ENCODE measurements around the gene NCK2.

The NCK2 gene

DNA sequence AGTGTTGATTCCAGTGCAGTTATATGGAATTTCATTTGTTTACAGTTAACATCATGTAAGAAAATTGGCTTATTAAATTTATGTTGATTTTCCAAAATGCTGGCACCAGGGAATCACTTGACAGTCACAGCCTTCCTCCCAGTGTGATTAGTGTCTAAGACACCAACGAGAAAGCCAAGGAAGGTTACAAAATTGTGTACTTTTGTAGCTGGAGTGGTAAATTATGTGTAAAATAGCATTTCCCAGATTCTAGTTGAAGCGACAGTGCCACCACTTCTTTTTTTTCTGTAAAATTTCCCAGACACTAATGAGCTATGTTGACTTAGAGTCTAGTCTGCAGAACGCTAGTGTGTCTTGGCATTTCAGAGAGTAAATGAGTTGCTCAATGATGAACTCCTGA, 101.3 kb downstream of the NCK2 start:
- no peak for DNase-seq (ENCODE audit: low read depth, low spot score)

DNA sequence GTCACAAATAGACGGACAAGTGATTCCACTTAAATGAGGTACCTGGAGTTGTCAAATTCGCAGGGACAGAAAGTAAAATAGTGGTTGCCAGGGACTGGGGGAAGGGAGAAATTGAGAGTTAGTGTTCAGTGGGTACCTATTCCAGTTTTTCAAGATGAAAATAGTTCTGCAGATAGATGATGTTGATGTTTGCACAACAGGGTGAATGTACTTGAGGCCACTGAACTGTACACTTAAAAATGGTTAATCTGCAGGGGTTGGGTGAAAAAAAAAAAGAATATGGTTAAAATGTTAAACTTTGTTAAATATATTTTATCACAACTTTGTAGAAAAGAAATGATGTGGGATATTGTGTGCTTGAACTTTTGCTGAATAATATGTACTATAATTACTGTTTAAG, 102.3 kb downstream of the NCK2 start:
- no peak for DNase-seq (ENCODE audit: low read depth, low spot score)

DNA sequence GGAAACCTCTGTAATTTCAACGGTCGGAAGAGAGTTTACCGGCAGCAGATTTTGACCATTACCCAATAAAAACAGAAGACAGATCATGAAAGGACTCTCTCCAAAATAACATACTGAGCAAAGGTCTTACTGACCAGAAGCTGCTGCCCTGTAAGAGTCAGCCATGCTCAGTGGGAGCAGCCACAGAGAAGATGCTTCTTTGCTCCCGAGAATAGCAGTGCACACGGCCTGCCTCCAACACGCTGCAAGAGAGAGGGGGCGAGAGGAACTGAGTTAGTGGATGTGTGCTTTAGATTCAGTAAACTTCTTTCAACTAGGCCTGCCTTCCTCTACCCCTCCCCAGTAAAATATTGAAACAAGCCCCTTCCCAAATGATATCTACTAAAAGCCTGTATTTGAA, 103.7 kb downstream of the NCK2 start:
- no peak for DNase-seq (ENCODE audit: low read depth, low spot score)

DNA sequence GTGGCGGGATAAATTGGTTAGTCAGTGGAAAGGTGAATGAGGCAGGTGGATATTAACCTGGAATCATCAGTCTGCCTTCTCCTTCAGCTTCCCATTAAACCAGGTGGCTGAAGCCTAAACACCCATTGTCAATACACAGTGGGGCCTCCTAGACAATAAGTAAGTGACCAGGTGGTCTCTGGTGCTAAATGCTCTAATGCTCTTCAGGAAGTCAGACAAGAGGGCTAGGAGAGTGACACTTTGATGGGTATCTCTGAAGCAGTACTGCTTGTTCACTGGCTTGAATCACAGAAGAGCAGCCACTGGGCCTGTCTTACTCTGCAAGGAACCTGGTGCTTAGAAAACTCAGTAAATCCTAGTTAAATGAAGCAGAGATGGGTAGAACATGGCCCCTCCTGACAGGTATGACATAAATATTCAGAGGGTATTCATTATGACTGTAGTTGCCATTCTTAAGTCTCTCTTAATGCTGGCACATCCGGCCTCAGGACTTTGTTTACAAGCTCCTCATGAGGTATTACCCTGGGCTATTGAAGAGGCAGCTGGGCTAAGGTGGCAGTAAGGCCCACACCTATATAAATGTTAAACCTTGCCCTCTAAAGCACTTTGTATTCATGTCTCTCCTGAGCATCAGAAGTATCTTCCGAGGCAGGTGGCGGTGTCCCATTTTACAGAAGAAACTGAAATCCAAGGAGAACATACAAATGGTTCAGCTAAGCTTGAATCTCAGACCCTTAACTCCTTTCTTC, 104.9 kb downstream of the NCK2 start:
- DNase-seq (ENCODE audit: low read depth, low spot score), result no peak

DNA sequence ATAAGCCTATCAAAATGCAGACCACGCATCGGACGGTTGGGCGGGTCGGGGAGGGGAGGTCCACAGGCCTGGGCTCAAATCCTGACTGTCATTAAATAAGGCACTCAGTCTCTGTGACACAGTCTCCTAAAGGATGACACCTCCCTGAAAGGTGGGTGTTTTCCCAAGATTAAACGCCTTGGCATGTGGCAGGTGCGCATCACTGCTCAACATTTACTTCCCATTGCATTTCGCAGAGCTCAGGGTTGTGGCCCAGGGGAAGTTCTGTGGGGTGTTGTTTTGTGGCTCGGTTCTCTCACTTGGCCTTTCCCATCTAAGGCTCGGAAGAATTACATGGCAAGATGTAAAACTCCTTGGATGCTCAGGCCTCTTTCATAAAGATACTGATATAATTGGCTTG, 107.4 kb downstream of the NCK2 start:
- DNase-seq (ENCODE audit: low read depth, low spot score), result no peak

DNA sequence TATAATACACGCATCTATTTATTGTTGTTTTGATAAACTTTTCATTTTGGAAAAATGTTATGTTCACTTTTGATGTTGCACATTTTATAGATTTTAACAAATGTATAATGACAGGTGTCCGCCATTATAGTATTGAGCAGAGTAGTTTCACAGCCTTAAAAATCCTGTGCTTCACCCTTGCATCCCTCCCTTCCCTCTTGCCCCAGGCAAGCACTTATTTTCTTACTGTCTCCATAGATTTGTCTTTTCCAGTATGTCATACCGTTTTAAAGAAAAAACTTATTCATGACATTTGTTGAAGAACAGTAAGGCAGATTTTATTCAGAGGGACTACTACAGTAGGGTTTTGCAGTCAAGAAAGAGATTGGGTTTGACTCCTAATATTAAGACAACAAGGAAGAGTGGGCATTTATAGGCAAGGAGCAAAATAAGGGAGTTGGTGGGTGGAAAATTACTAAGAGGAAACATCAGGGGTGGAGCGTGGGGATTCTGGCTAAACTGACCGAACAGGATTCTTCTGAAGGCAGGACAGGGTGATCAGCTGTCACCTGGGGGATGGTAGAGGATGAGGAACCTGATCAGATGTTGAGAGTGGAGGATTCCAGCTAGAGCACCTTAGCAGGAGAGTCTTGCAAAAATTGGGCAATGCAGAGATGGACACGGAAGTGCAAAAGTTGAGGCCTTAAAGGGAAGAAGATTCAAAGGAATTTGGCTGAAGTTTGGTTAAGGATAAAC, 108.8 kb downstream of the NCK2 start:
- DNase-seq (ENCODE audit: low read depth, low spot score), result no peak

DNA sequence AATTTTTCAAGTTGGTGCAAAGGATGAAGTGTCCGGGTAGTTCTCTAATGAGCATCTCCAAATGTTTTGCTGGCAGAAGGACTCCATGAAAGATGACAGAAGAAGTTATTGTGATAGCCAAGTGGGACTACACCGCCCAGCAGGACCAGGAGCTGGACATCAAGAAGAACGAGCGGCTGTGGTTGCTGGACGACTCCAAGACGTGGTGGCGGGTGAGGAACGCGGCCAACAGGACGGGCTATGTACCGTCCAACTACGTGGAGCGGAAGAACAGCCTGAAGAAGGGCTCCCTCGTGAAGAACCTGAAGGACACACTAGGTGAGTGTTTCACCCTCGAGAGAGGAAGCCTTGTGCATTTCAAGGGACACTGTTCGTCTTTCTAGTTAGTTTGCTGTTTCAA, 110.3 kb downstream of the NCK2 start:
- DNase-seq (ENCODE audit: low read depth, low spot score), result no peak

DNA sequence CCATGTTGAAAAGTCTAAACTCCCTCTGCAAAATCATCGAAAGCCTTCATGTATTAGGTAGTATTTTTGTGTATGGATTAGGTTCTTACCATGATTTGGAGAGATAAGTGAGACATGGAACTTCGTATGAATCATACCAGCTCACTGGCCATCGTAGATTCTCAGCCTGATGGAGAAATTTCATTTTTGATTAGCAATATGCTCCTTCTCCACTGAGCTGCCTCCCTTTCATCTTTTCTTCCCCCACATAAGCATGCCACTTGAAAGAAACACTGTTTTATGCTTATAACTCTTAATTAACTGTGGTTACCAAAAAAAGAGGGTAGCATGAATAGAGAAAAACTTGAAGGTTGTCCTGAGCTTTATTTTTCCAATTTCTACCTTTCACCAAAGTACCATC, 111.9 kb downstream of the NCK2 start:
- DNase-seq (ENCODE audit: low read depth, low spot score), result no peak

DNA sequence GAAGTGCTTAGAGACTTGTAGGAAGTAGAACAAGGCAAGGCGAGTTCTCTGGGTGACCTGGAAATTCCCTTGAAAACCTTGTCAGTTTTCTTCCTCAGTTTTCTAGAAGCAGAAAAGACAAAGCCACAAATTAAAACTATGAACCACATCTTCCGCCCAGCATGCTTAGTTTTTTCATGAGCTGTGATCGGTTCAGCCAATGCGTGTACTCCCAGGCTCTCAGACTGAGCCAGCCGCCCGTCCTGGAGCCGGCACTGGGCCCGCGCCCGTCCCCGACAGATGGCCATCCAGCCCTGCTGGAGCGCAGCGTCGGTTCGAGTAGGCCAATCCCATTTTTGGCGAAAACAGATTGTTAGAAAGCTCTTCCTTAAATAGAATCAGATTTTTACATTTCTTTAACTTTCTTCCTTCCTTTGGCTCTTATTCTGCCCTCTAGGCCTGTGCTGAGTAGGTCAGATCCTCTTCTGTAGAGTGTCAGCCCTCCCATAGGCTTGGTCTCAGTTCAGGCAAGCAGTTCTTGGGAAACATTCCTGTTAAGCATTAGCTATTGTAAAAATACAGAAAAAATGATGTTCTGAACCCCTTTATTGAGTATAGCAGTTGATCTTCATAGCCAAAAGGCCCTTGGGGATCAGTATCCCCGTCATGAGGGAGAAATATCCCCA, 112.5 kb downstream of the NCK2 start:
- no peak for DNase-seq (ENCODE audit: low read depth, low spot score)

DNA sequence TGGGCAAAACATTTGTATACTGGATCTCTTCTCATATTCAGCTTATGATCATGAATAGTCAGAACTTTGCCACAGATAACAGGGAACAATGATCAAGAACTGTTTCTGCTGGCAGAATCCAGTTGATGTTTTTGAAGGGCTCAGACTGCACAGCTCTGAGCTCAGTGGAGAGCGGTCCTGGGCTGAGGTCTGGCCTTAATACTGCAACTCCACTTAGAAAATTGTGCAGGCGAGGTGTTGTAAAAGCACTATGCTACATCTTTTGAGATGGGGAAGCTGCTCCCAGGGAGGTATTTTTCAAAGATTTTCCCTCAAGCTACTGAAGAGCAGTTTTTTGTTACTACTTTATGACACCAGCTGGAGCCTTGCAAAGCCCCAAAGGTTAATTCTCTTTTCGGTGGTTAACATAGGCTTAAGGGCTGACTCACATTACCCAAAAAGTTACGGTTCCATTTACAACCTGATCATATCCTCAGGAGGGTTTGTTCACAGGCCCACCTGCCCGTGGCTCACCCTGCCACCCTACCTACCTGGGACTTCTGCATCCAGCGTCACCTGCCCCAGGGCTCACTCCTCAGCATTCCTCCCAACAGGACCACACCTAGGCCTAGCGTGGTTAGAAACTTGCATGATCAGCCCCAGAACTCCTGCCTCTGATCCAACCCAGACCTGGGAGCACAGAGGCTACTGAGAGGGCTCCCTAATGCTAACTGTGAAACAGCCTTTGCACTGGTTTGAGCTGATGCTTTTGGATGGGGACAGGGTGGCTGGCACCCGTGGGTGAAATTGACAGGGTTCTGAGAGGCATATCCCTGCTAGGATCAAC, 114.4 kb downstream of the NCK2 start:
- DNase-seq (ENCODE audit: low read depth, low spot score), result no peak

DNA sequence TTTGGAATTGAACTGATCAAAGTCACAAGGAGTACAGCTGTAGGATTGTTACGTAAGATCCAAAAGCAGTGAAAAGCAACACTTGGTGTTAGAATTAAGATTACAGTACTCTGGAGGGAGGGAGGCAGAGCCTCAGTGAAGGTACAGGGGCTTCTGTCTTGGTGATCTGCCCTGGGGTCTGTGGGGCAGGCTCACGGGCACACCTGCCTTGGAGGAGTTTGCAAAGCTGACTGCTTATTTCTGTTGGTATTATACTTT, 114.9 kb downstream of the NCK2 start:
- DNase-seq (ENCODE audit: low read depth, low spot score), result no peak

DNA sequence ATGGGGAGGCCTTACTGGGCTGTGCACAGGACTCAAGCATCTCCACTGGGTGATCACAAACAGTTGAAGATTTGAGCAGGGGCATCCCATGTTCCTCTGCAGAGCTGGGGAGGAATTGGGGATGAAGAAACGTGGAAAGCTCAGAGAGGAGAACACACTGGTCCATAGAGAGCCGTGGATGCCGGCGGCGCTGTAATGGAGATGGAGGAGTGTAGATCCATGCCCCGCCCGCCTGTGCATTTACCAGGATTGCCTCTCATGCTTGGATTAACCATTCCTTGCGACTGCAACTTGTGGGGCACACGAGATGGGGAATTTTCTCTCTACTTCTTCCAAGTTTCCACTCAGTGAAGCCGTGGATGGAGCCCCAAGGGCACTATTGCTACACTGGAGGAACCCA, 115.9 kb downstream of the NCK2 start:
- DNase-seq (ENCODE audit: low read depth, low spot score), result no peak

DNA sequence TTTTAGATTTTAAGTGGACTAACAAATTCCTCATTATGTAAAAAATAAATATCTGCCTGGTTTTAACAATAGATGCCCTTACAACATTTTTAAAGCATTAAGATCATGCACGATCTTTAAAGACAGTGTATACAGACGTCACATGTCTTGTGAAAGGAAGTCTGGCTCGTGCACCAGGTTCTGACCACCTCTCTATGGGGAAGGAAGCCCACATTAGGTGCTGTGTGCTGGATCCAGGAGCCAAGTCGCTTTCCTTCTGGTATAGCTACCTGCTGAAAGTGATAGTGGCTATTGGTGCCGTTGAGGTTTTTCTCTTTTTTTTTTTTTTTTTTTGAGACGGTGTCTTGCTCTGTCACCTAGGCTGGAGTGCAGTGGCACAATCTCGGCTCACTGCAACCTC, 116.5 kb downstream of the NCK2 start:
- DNase-seq (ENCODE audit: low read depth, low spot score), result no peak

DNA sequence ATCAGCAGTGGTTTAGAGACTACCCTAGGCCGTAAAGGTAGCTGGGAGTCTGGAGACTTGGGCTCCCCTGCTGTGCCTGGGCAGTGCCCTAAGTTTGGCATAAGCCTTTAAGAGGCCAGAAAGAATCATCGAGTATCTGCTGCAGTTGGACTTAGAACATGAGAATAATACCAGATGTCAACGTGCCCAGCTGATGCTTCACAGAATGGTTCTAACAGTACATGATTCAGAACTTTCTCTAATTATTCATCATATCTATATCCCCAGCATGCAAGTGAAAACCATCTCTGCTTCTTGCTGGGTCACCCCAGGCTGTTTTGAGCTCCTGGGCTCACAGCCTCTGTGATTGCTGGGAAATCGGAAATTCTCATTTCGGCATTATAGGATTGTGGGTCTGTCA, 118.1 kb downstream of the NCK2 start:
- DNase-seq (ENCODE audit: low read depth, low spot score), result no peak

DNA sequence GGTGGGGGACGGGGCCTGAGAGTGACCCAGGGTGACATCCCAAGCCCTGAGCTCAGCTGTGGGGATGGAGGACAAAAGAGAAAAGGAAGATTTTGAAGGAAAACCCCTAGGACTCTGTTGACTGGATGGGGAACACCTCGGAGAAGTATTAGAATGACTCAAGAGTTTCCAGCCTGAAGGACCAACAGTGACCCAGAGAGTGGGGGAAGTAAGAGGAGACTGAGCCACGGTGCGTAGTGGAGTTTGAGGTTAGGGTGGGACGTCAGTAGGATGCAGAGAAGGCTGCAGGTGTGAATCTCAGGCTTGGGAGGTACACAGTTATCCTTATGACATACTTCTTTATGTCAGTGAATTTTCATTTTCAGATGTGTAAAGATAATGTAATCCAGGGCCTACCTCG, 119.5 kb downstream of the NCK2 start:
- DNase-seq (ENCODE audit: low read depth, low spot score), result no peak

DNA sequence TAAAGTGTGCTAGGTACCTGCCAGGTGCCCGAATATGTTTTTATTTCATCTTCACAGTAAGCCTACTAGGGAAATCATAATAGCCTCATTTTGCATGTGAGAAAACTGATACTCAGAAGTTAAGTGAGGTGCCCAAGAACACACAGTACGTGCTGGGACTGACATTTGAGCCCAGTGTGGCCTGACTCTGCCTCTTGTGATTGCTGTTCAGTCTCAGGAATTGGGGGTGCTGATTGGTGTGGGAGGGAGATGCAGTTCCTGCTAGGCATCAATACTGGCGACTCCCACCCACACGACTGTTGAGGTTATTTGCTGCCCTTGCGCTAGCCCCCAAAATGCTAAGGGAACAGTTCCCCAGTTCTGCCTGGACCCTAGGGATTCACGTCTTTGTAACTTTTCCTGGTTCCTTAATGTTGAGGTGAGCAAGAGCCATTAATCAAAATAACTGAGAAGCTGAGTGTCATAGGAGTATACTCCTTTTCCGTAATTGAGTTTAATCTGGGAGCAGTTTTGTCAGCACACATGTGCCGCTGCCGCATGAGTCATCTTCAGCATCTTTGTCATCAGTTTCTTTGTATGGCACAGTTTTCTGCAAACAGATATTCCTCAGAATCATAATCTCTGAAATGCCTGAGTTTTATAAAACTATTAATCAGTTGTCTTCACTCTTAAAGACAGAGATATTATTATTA, 120.7 kb downstream of the NCK2 start:
- no peak for DNase-seq (ENCODE audit: low read depth, low spot score)

DNA sequence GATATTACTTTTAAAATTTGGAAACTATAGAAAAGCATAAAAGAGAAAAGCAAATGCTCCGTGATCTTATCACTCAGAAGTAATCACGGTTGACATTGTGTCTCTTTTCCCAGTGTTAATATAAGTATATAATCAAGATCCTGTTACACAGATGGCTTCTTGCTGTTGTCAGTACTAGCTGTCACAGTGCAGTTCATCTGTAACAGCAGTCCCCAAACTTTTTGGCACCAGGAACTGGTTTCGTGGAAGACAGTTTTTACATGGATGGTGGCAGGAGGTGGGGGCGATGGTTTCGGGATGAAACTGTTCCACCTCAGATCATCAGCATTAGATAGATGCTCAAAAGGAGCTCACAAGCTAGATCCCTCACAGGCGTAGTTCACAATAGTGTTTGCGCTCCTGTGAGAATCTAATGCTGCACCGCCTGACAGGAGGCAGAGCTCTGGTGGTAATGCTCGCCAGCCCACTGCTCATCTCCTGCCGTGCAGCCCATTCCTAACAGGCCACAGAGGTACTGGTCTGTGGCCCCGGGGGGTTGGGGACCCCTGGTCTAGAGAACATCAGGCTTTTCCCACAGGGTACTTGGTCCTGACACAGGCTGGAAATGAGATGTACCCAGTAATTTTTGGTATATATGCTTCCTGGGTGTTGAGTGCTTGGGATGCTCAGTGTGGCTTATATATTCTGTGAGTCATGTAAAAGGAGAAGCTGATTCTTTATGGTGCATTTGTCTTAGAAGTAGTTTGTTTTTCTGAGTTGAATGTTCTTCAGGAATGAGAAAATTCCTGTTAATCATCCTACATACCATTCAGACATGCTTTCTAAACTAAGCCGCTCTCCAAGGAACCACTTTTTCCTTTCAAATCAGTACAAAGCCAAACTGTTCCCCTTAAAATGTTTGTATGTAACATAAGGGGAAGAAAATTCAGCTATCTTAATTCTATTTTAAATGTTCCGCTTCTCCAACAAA, 121.8 kb downstream of the NCK2 start:
- DNase-seq (ENCODE audit: low read depth, low spot score), result no peak

DNA sequence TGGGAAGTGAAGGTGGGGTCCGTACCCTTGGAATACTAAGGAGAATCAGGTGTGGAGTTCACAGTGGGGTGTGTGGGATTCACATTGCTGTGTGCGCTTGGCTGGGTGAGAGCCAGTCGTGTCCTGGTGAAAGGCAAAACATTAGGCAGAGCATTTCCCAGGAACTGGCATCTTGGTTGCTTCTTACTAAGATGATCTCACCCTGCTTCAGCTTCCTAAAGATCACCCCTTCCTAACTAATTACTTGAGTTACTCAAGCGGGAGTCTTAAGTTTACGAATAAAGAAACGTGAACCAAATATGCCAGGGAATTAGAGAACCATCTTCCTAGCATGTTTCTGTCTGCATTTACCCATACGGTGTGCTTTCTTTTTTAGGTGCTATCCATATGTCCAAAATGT, 122.9 kb downstream of the NCK2 start:
- DNase-seq (ENCODE audit: low read depth, low spot score), result no peak

DNA sequence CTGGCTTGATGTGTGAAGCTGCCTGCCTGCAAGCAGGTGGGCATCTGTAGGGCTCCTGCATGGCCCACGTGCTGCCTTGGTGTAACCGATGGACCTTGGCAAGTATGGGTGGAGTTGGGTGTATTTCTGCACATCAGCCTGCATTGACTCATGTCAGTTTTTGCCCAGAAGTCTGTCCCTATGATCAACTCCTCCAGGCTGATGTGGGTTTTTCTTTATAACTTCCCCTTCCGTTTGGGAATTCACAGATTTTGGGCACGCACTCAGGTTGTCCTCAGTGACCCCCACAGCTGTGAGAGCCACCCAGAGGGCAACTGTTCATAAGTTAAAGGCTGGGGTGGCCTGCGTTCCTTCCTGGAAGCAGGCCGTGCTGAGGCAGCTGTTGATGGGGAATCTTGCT, 123.3 kb downstream of the NCK2 start:
- no peak for DNase-seq (ENCODE audit: low read depth, low spot score)

DNA sequence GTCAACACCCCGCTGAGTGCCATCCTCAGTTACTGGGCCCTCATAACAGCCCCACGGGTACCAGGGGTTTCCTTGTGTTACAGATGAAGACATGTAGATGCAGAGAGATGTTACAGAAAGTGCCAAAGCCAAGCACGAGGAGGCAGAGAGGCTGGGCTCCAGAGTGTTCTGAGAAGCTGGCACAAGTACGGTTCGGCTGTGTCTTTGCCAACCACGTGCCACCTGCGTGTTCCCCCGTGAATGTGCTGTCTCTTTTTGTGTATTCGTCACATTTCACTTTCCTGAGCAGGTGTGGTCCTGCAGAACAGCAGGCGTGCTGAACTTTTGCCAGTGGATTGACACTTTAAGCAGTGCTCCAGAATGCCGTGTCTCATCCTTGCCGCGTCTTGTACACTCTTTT, 124.6 kb downstream of the NCK2 start:
- DNase-seq (ENCODE audit: low read depth, low spot score), result no peak

DNA sequence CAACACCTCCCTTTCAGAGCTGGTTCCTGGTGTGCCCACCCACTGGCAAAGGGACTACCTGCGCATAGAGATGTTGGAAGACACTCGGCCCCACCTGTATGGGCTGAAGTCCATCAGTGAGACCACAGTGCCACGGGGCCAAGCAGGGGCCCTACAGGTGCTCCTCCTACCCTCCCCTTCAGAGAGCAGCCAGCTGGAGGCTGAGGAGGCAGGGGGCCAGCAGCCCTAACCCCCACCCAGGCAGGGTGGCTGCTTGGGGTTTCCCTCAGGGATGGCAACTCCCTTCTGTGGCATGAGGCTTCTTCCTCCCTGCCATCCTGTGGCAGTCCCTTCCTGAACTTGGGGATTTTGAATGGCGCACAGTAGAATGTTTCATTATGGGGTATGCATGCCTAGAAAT, 125.3 kb downstream of the NCK2 start:
- no peak for DNase-seq (ENCODE audit: low read depth, low spot score)

Data from activated naive CD8-positive, alpha-beta T cell treated with anti-CD3 and anti-CD28 coated beads, Interleukin-2, amount 50 U/mL, for 16 hours (primary cell).